ENCODE results near the gene ATF6.

Gene ATF6

DNA sequence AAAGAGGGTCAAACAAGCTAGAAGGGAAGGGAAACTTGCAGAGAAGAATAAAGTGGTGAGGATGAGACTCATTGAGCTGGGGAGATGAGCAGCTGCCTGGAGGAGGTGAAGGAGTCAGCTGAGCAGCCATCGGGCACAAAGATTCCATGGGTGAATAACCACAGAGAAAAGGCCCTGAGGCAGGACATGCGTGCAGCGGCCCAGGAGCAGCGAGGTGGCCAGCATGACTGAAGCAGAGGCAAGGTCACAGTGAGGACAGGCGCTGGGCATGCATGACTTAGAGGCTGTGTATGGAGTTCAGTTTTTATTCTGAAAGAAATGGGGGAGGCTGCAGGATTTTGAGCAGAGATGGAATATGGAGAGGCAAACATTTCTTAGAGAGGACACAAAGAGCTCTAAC, 232.7 kb downstream of the ATF6 start:
- no peak for DNase-seq (ENCODE audit: low spot score)
- TF ChIP-seq, protein P1, sequence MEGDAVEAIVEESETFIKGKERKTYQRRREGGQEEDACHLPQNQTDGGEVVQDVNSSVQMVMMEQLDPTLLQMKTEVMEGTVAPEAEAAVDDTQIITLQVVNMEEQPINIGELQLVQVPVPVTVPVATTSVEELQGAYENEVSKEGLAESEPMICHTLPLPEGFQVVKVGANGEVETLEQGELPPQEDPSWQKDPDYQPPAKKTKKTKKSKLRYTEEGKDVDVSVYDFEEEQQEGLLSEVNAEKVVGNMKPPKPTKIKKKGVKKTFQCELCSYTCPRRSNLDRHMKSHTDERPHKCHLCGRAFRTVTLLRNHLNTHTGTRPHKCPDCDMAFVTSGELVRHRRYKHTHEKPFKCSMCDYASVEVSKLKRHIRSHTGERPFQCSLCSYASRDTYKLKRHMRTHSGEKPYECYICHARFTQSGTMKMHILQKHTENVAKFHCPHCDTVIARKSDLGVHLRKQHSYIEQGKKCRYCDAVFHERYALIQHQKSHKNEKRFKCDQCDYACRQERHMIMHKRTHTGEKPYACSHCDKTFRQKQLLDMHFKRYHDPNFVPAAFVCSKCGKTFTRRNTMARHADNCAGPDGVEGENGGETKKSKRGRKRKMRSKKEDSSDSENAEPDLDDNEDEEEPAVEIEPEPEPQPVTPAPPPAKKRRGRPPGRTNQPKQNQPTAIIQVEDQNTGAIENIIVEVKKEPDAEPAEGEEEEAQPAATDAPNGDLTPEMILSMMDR (IDR thresholded peaks at IDR 0.05; ENCODE audit: extremely low read depth, missing control alignments) = no peak

DNA sequence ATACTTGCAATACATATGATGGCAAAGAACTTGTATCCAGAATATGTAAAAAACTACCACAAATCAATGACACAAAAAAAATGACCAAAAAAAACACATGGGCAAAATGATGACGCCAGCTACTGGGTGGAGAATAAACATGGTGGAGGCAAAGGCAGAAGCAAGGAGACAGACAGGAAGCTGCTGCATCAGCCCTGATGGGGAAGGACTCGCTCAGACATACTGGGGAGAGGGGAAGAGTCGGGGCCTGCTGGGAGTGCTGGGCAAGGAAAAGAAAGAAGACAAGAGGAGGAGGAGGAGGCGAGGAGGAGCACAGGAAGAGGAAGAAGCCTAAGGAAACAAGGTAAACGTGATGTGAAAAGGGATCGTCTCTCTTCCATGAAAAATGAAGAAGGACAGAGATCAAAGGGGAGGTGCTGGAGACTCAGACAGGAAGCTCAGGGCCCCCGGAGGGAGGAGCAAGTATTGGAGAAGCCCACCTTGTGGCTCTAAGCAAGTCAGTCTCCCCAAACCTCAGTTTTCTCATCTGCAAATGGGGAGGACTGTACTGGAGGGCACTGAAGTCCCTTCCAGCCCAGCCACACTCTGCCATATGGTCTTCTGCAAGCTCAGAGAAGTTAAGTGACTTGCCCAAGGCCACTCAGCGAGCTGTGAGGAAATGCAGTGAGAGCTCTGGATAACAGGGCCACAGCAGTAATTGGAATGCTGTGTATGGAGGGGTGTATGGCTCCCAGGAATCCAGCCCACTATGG, 233.4 kb downstream of the ATF6 start:
- TF ChIP-seq, protein P1 (IDR thresholded peaks at IDR 0.05; ENCODE audit: extremely low read depth, missing control alignments) = no peak
- no peak for DNase-seq (ENCODE audit: low spot score)

DNA sequence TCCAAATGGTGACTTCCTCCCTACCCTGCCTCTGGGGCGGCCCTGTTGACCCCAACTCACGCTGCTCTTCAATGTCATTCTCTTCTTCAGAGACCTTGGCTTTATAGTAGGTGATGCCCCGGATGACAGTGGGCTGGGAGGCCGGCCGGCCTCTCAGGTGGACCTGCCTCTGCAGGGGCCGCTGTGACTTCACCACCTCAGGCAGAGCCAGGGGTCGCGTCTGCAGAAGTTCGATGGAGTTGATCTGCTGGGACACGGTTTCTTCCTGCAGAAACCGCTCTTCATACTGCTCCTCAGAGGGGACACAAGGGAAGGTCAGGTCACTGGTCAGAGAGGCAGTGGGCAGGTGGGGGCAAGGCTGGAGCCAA, 233.9 kb downstream of the ATF6 start:
- TF ChIP-seq, protein P1 (IDR thresholded peaks at IDR 0.05; ENCODE audit: extremely low read depth, missing control alignments) = no peak

DNA sequence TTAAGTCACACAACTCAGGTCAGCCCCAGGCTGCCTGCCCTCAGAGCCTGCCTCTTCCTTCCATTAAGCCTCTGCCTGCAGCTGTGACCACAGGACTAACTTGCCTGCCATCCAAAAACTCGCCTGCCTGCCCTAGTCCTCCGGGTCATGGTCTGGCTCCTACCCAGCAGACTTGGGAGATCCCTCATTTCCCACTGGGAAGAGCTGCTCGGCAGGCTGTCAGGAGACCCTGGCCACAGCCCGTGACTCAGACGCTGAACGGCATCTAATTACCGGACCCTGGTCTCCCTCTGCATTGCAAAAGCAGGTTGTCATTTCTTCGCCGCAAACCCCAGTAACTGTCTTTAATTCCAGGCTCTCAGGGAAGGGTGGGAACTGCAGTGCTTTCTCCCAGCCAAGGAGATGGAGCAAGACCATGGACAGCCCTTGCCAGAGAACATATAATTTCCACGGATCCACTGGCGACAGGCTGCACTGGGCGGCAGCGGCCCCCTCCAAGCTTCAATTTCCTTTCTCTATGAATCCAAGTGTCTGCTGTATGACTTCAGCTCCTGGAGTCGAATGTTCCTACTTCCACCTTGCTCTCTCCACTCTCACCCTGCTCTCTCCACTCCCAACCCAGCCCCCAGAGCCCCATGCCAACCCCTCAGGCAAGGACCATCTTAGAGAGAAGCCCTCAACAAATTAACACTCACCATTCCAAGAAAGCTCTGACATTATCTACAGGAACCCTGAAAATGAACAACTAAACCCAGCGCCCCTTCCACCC, 237.1 kb downstream of the ATF6 start:
- DNase-seq (ENCODE audit: low spot score) = no peak
- TF ChIP-seq, protein P1 (IDR thresholded peaks at IDR 0.05; ENCODE audit: extremely low read depth, missing control alignments) = no peak

More for the DNA sequence above, 233.9 kb downstream of the ATF6 start:
- no peak for DNase-seq (ENCODE audit: low spot score)

DNA sequence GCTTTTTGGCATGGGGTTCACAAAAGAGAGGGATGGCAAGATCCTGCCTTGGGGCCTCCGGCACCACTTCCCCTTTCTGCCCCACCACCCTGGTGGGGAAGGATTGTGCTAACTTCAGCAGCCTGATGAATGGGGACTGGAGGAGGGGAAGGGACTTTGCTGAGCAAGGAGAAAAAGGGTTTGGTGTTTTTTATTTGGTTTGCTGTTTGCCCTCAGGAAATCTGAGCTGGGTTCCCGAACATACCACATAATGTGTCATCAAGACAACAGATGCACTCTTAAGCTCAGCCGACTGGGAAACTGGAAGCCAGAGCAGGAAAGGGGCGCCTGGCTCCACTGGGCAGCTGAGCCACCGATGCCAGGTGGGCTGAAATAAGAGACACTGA, 237.7 kb downstream of the ATF6 start:
- TF ChIP-seq, protein P1 (IDR thresholded peaks at IDR 0.05; ENCODE audit: extremely low read depth, missing control alignments) = no peak
- no peak for DNase-seq (ENCODE audit: low spot score)

DNA sequence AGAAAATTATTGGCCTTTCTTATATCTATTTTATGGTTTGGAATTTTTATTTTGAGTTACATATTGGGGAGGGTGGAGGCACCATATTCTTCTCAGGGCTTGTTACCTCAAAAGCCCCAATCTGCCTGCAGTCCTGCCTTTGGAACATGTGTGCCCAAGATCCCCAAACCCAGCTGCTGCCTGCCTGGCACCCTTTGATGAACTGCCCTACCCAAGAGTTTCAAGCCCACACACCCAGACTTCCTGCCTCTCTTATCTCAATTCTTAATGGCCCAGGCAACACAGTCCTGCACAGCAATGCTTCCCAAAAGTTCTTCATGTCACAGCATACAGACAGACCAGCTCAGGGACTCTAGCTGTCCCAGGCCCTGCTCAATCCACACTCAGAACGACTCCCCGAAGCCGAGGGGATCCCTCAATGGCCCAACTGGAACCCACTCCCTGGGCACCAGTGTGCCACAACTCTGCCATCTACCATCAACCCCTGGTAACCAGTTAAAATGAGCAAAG, 238.4 kb downstream of the ATF6 start:
- TF ChIP-seq, protein P1 (IDR thresholded peaks at IDR 0.05; ENCODE audit: extremely low read depth, missing control alignments) = no peak
- DNase-seq (ENCODE audit: low spot score) = no peak

DNA sequence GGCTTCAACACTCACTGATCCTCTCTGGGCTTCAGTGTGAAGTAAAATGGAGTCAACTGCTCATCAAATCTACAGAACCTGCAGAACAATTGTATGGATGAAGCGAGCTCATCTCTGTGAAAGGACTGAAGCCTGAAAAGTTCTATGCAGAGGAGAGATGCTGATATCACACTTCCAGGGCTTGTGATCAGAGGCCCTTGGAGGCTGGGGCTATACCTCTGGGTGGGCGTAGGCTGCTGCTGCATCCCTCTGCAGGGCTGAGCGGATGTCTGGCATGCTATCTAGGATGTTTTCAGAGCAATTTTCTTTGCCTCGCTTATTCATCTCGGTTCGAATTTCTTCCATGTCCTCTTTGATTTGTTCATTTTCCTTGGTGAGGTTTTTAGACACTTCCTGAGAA, 240.0 kb downstream of the ATF6 start:
- TF ChIP-seq, protein P1 (IDR thresholded peaks at IDR 0.05; ENCODE audit: extremely low read depth, missing control alignments) = no peak
- no peak for DNase-seq (ENCODE audit: low spot score)

Data from GM20000 (cell line).